CD14-positive monocyte (primary cell): Measurements from ENCODE around the gene NENF. TPM values are rescaled to one million over a fixed set of nuclear protein-coding genes. Genes with fewer than 3 reads are reported as not detected.

Source experiments
- DNase-seq, 3 donors: peaks; one replicate each; pipeline ENCODE4 v3.0.0-alpha.2; 2011 to 2022
- H2AFZ ChIP-seq: 2 replicates; pipeline ENCODE4 v1.6.0; 2012; ENCODE audit warnings: mild to moderate bottlenecking, low read depth, low read length, inconsistent platforms; ENCODE audit not compliant: insufficient read depth, poor library complexity, severe bottlenecking
- H3K27ac ChIP-seq, 2 donors: 1 replicate in 1 of 2; 2 replicates in 1 of 2; pipeline ENCODE4 v1.5.1; 2012 to 2013; ENCODE audit warnings: low read length in 2 of 2, control low read depth in 1 of 2, inconsistent platforms in 1 of 2, low read depth in 1 of 2, mild to moderate bottlenecking in 1 of 2
- H3K27me3 ChIP-seq, 2 donors: one replicate each; pipeline versions ENCODE4 v1.6.0 to v1.6.1; 2011 to 2013; ENCODE audit warnings: low read length in 2 of 2; ENCODE audit not compliant: control insufficient read depth in 2 of 2, insufficient read depth in 2 of 2
- H3K36me3 ChIP-seq, 2 donors: replicated peaks in 1 of 2; 1 replicate in 1 of 2; 2 replicates in 1 of 2; pipeline versions ENCODE4 v1.5.1 to v1.6.1; 2012 to 2013; ENCODE audit warnings: low read length in 2 of 2, control low read depth in 1 of 2, inconsistent platforms in 1 of 2, mild to moderate bottlenecking in 1 of 2; ENCODE audit not compliant: insufficient read depth in 2 of 2, control insufficient read depth in 1 of 2
- H3K4me1 ChIP-seq, 2 donors: 1 replicate in 1 of 2; 2 replicates in 1 of 2; pipeline versions ENCODE4 v1.5.1 to v1.6.1; 2012 to 2013; ENCODE audit warnings: low read length in 2 of 2, control low read depth in 1 of 2, inconsistent platforms in 1 of 2, mild to moderate bottlenecking in 1 of 2, moderate library complexity in 1 of 2; ENCODE audit not compliant: insufficient read depth in 2 of 2, control insufficient read depth in 1 of 2
- H3K4me2 ChIP-seq: replicated peaks from 2 replicates; pipeline ENCODE3; 2012; ENCODE audit warnings: low read length, moderate library complexity, mild to moderate bottlenecking; ENCODE audit not compliant: poor library complexity, severe bottlenecking; ENCODE audit errors: extremely low read depth
- H3K4me3 ChIP-seq, 3 experiments: fragments of 200-600 bp in 1 of 3; sonication (generic) in 1 of 3; replicated peaks in 1 of 3; 1 replicate in 2 of 3; 2 replicates in 1 of 3; pipeline ENCODE4 v1.5.1; 2011 to 2013; ENCODE audit warnings: low read length in 3 of 3, mild to moderate bottlenecking in 3 of 3, control low read depth in 2 of 3, low read depth in 2 of 3, inconsistent platforms in 1 of 3, moderate library complexity in 1 of 3
- H3K79me2 ChIP-seq: 2 replicates; pipeline ENCODE4 v1.6.0; 2012; ENCODE audit warnings: mild to moderate bottlenecking, control low read depth, inconsistent platforms, low read length, moderate library complexity; ENCODE audit not compliant: insufficient read depth
- H3K9ac ChIP-seq: 2 replicates; pipeline ENCODE4 v1.6.0; 2017; ENCODE audit warnings: low read length, mild to moderate bottlenecking; ENCODE audit not compliant: insufficient read depth, poor library complexity, severe bottlenecking
- H3K9me3 ChIP-seq, 2 donors: replicated peaks in 1 of 2; 1 replicate in 1 of 2; 2 replicates in 1 of 2; pipeline versions ENCODE4 v1.5.1 to v1.6.1; 2012 to 2013; ENCODE audit warnings: low read length in 2 of 2, control low read depth in 1 of 2; ENCODE audit not compliant: control insufficient read depth in 1 of 2, insufficient read depth in 1 of 2
- H4K20me1 ChIP-seq: 2 replicates; pipeline ENCODE4 v1.6.0; 2012; ENCODE audit warnings: mild to moderate bottlenecking, low read length, control low read depth, moderate library complexity; ENCODE audit not compliant: insufficient read depth
- H3K27ac Mint-ChIP-seq, 7 donors: one replicate each; pipeline ENCODE4 v1.8.0; 2020; ENCODE audit warnings: mild to moderate bottlenecking in 7 of 7, mixed read lengths in 7 of 7, moderate library complexity in 6 of 7, inconsistent platforms in 2 of 7
- H3K27me3 Mint-ChIP-seq, 3 donors: one replicate each; pipeline ENCODE4 v1.8.0; 2021 to 2022; ENCODE audit warnings: low read depth in 3 of 3, mild to moderate bottlenecking in 3 of 3, mixed read lengths in 3 of 3, moderate library complexity in 3 of 3, inconsistent platforms in 1 of 3
- H3K36me3 Mint-ChIP-seq, 2 donors: one replicate each; pipeline ENCODE4 v1.8.0; 2020; ENCODE audit warnings: mixed read lengths in 2 of 2, inconsistent platforms in 1 of 2, mild to moderate bottlenecking in 1 of 2
- H3K4me1 Mint-ChIP-seq: one replicate; pipeline ENCODE4 v1.8.0; 2020; ENCODE audit warnings: mild to moderate bottlenecking, mixed read lengths
- H3K4me3 Mint-ChIP-seq, 2 donors: one replicate each; pipeline ENCODE4 v1.8.0; 2020; ENCODE audit warnings: mild to moderate bottlenecking in 2 of 2, mixed read lengths in 2 of 2, moderate library complexity in 1 of 2
- H3K9me3 Mint-ChIP-seq, 7 donors: one replicate each; pipeline ENCODE4 v1.8.0; 2020 to 2022; ENCODE audit warnings: mixed read lengths in 7 of 7, mild to moderate bottlenecking in 6 of 7, moderate library complexity in 6 of 7, inconsistent platforms in 2 of 7
- CTCF ChIP-seq: fragments of 200-600 bp; IDR thresholded peaks from one replicate; pipeline ENCODE4 v1.8.0; 2022; ENCODE audit warnings: antibody characterized with exemption, mild to moderate bottlenecking
- WGBS: methylation state at CpG from one replicate; pipeline ENCODE4 v1.1.5; 2013; ENCODE audit warnings: missing lambda C conversion rate; ENCODE audit not compliant: insufficient coverage; 5-methylcytosine and 5-hydroxymethylcytosine counted together
- intact Hi-C, 2 donors: fragments of 100-400 bp; cut with micrococcal nuclease; formaldehyde crosslinking; loops; one replicate each; pipeline versions ENCODE4 v1.15.0 to v1.15.1; 2023
- polyA plus RNA-seq, 3 donors: library from polyadenylated mRNA; depleted of rRNA in 1 of 3; unstranded in 2 of 3; stranded (reverse) in 1 of 3; fragments of 300-500 nt in 2 of 3; fragments of >200 nt in 1 of 3; fragmentation: Illumina TruSeq in 2 of 3; gene quantifications; 1 replicate in 2 of 3; 2 replicates in 1 of 3; pipeline ENCODE4 v1.2.3, GENCODE V29; 2012 to 2021

Gene NENF
- polyA plus RNA-seq, 3 donors: 9.7 to 56.4 (median 42.3) TPM

- H3K27ac ChIP-seq: no peak overlapping the region
- H3K4me1 ChIP-seq: no peaks in the 10 kb centered on the region
- no peaks in the 10 kb centered on the region for H3K79me2 ChIP-seq
- peaks cover 0 to 7% (median 0%) of the 10 kb centered on the region in 7 donors for H3K9me3 Mint-ChIP-seq
- no peaks in the 10 kb centered on the region for H3K9me3 ChIP-seq
- TF ChIP-seq CTCF: no peak
- H3K4me2 ChIP-seq: no peak overlapping the region
- H3K36me3 Mint-ChIP-seq: no peaks in the 10 kb centered on the region
- no peak overlapping the region for H3K27ac Mint-ChIP-seq
- intact Hi-C loops: no loop called here
- H2AFZ ChIP-seq: no peak overlapping the region
- H3K36me3 ChIP-seq: no peaks in the 10 kb centered on the region
- no peak for DNase-seq
- WGBS: 98% methylated on average over 6 of the region's 13 CpGs
- no peaks in the 10 kb centered on the region for H3K27me3 ChIP-seq
- H3K4me3 Mint-ChIP-seq: no peak overlapping the region
- H3K4me1 Mint-ChIP-seq: peaks cover 10% of the 10 kb centered on the region
- H3K27me3 Mint-ChIP-seq: peaks cover 1 to 2% (median 2%) of the 10 kb centered on the region in 3 donors
- H3K4me3 ChIP-seq: no peak overlapping the region
- H4K20me1 ChIP-seq: no peaks in the 10 kb centered on the region
- no peak overlapping the region for H3K9ac ChIP-seq
These were observed 29.4 kb downstream of the NENF start for GRCh38 chr1:212461916-212462660.

- no peaks in the 10 kb centered on the region for H3K4me1 ChIP-seq
- intact Hi-C loops: no loop called here
- no peak overlapping the region for H3K4me3 ChIP-seq
- no peak overlapping the region for H3K27ac ChIP-seq
- no peaks in the 10 kb centered on the region for H3K9me3 Mint-ChIP-seq
- whole genome bisulfite sequencing: 94% methylated on average over 5 of the region's 7 CpGs
- H3K9ac ChIP-seq: no peak overlapping the region
- H3K36me3 ChIP-seq: no peaks in the 10 kb centered on the region
- H3K4me1 Mint-ChIP-seq: peaks cover 1% of the 10 kb centered on the region
- H3K79me2 ChIP-seq: no peaks in the 10 kb centered on the region
- no peaks in the 10 kb centered on the region for H4K20me1 ChIP-seq
- no peak overlapping the region for H3K27ac Mint-ChIP-seq
- no peak for DNase-seq
- no peak overlapping the region for H2AFZ ChIP-seq
- TF ChIP-seq CTCF: no peak
- no peaks in the 10 kb centered on the region for H3K9me3 ChIP-seq
- H3K27me3 Mint-ChIP-seq: peaks cover 2 to 4% (median 3%) of the 10 kb centered on the region in 3 donors
- H3K27me3 ChIP-seq: no peaks in the 10 kb centered on the region
- no peak overlapping the region for H3K4me2 ChIP-seq
- no peak overlapping the region for H3K4me3 Mint-ChIP-seq
- no peaks in the 10 kb centered on the region for H3K36me3 Mint-ChIP-seq
These were observed 31.0 kb downstream of the NENF start for GRCh38 chr1:212463565-212464285.
